ENCODE data around the gene TLE4.

- TF ChIP-seq CTCF (IDR thresholded peaks at IDR 0.05; ENCODE audit: insufficient read depth, low read length) = no peak
- TF ChIP-seq SPI1 (IDR thresholded peaks at IDR 0.05; ENCODE audit: borderline replicate concordance, low read depth) = no peak
Observed at GRCh38 chr9:79667120-79667519, 95.4 kb downstream of the TLE4 start.

Measured in HL-60 (cell line).